EL (cell line): Measurements from ENCODE around the gene ATF6.

ENCODE experiments used
- DNase-seq: peaks from one replicate; pipeline ENCODE4 v3.0.0-alpha.2; 2016

Gene ATF6

GRCh38 chr1:161838362-161838761 lies 72.2 kb downstream of the ATF6 start:
- no peak for DNase-seq

DNA sequence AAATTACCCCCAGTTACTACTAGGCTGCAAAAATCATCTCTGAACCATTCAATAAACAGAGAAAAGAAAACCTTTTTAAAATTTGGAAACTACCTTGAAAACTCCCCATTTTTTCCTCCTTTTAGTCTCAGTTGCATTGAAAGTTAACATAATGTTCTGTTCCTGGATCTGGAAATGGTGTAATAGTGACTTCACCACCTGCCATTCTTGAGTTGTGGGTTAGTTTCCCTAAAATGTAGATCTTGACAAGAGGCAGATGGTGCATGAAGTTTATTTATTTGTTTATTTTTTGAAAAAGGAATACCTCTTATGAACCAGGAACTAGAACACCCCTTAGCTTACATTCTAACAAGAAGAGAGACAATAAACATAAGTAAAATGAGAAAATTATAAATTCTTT lies 72.8 kb downstream of the ATF6 start:
- DNase-seq: no peak

GRCh38 chr1:161839591-161839990 lies 73.5 kb downstream of the ATF6 start:
- no peak for DNase-seq

DNA sequence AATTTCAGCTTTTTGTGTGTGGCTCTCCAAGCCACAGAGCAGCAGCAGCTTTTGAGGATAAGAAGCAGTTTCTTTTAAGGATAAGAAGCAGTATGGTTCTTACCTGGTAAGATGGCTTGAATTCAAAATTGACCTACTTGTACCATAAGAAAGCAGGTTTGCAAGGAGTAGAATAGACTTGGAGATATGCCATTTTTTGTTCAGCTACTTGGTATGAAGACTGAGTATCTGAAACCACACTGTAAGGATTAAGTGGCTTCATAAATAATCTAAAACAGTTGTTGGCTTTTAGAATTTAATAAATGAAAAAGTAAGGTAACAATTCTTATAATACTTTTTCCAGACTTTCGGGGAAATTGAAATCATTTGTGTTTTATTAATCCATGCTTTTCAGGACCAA lies 74.2 kb downstream of the ATF6 start:
- DNase-seq: no peak

GRCh38 chr1:161843156-161843555 lies 77.0 kb downstream of the ATF6 start:
- no peak for DNase-seq

DNA sequence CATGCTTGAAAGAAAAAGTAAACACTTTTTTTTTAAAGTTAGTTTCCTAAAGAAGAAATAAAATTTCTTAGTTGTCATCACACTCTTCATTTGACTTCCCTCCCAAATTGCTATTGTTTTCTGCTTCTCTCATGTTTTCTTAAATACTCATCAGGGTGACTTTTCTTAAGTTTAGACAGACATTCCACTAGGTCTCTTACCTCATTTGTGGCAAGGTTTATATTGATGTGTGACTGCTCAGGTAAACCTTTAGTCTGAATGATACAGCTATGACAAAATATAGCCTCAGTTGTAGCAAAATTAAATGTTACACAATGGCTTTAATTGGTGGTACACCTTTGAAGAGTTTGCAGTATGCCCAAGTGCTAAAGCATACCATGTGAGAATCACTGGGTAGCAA lies 78.6 kb downstream of the ATF6 start:
- no peak for DNase-seq

DNA sequence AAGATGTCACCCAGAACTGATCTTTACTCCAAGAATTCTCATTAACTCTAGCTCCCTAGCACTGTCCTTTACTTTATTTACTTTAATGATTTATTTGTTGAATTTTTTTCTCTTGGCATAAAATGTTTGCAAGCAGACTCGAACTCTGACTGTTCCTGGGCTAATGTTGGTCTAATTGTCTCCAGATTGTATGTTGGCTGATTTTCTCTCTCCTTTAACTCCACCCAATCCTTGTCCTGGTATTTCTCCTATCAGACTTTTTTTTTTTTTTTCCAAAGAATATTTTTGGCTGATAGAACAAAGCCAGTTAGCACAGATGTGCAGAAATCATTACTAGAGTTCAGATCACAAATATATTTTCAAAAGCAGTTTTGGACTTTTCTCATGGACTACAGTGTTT lies 82.6 kb downstream of the ATF6 start:
- no peak for DNase-seq

GRCh38 chr1:161849518-161849917 lies 83.4 kb downstream of the ATF6 start:
- no peak for DNase-seq

- no peak for DNase-seq
Measured at GRCh38 chr1:161855260-161855659, 89.1 kb downstream of the ATF6 start.

- no peak for DNase-seq
Measured at GRCh38 chr1:161858271-161858670, 92.2 kb downstream of the ATF6 start.

DNA sequence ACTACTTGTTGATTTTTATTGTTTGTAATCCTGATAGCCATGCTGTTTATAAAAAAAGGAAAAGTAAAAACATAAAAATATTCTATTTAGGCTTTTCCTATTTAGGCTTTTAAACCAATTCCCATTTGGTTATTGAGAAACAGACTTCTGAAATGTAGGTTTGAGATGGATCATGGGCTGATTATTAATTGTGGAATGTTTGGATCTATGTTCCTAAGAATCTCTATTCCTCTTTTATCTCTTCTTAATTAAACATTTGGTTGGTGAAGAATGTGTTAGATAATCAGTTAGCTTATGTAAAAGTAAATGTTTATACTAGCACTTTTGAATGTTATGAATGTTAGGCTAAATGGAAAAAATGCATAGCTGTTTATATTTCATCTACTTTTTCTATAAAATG lies 97.4 kb downstream of the ATF6 start:
- no peak for DNase-seq

GRCh38 chr1:161864577-161864976 lies 98.5 kb downstream of the ATF6 start:
- DNase-seq: peak; percentile 13

GRCh38 chr1:161866241-161866640 lies 100.1 kb downstream of the ATF6 start:
- DNase-seq: no peak

DNA sequence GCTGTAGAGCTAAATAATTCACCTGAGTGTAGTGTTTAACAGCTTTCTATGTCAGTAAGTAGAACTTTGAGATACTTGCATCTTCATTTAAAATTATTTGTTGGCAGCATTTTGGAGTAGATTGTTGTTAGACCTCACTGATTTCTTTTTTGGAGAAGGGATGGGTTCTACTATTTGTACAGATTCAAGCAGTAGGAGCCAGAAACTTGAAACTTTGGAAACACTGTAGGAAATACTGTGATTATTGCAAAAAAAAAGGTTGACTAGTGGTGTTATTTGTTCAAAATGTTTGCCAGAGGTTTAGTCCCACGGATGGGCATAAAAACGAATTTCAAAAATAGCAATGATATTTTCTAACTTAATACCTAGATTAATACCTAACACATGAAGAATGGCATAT lies 102.7 kb downstream of the ATF6 start:
- DNase-seq: no peak

GRCh38 chr1:161869291-161869690 lies 103.2 kb downstream of the ATF6 start:
- no peak for DNase-seq

- no peak for DNase-seq
Measured at GRCh38 chr1:161872506-161872905, 106.4 kb downstream of the ATF6 start.

- DNase-seq: no peak
Measured at GRCh38 chr1:161879261-161879660, 113.1 kb downstream of the ATF6 start.

DNA sequence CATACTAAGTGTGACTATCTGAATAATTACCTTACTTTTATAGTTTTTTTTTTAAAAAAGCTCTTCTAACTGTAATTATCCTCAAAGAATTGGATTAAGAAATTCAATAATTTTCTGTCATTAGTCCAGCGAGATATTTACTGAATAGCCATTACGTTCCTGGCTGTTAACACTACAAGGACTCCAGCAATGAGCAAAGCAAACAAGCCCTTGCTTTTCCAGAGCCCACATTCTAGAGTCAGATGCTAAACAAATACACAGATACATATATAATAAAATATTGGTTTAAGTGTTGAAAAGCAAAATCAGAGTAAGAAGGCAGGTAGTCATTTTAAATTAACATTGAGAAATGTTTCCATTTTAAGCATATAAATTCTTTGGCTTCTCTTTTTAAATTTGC lies 118.4 kb downstream of the ATF6 start:
- no peak for DNase-seq

GRCh38 chr1:161885003-161885402 lies 118.9 kb downstream of the ATF6 start:
- DNase-seq: peak; percentile 78

GRCh38 chr1:161885759-161886158 lies 119.6 kb downstream of the ATF6 start:
- no peak for DNase-seq

DNA sequence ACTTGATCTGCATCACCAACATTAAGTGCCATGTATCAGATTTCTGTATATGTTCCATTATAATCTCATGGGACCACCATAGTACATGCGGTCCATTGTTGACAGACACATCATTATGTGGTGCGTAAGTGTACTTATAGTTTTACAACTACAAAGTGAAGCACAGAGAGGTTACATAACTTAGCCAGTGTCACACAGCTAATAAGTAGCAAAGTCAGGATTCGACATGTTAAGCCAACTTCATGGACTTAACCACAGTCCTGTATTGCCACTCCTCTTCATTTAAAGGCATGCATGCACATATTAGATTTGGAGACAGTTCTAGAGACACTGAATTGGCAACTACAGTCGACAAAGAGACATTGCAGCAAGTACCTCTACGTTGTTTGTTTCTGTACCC lies 120.5 kb downstream of the ATF6 start:
- no peak for DNase-seq

DNA sequence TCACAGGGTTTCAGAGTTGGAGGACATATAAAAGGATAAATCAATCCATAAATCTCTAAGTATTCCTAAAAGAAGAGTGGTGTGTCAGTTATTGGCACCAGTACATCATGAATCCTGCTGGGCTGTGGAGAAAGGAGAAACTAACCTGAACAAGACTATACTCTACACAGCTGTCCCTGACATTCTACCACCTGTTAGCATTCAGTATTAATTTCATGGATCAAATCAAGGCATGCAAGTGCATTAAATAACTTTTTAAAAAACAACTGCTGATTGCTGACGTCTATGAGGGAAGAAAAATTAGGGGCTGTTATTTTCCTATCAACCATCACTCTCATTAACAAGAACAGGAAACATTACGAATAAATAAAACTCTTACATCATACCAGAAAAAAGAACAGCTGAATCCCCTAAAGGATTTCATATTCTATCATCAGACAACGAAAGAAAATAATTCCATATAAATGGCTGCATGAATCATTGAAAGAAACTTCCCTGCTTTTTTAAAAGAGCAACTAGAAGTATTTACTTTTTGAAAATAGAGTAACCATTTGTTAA lies 121.7 kb downstream of the ATF6 start:
- DNase-seq: no peak

- no peak for DNase-seq
Measured at GRCh38 chr1:161890574-161890973, 124.5 kb downstream of the ATF6 start.

- no peak for DNase-seq
Measured at GRCh38 chr1:161899091-161899490, 133.0 kb downstream of the ATF6 start.

DNA sequence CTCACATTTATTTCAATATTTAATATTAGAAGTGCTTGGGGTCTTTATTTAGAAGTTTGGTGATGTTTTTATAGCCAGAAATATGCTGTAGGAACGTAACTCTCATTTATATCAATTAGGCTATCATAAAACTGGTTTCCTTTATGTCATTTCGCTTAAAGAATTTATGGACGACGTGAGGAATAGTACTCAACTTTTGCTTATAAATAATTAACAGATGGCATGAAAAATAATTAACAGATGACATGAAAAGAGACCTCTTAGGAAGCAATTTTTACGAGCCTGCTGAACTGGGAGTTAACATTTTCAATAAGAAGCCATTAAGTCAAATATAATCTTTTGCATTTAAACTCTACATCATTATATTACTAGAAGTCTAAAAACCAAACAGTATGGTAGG lies 134.0 kb downstream of the ATF6 start:
- no peak for DNase-seq

- no peak for DNase-seq
Measured at GRCh38 chr1:161902182-161902581, 136.1 kb downstream of the ATF6 start.
